NCI-H2196 treated with DMSO at 0.1 percent for 48 hours (cell line): ENCODE measurements around the gene RAI1.

Source experiments
- DNase-seq: peaks from one replicate; lab custom pipeline; 2025; ENCODE audit not compliant: unreplicated experiment; lab: John Stamatoyannopoulos, UW

The RAI1 gene

DNA sequence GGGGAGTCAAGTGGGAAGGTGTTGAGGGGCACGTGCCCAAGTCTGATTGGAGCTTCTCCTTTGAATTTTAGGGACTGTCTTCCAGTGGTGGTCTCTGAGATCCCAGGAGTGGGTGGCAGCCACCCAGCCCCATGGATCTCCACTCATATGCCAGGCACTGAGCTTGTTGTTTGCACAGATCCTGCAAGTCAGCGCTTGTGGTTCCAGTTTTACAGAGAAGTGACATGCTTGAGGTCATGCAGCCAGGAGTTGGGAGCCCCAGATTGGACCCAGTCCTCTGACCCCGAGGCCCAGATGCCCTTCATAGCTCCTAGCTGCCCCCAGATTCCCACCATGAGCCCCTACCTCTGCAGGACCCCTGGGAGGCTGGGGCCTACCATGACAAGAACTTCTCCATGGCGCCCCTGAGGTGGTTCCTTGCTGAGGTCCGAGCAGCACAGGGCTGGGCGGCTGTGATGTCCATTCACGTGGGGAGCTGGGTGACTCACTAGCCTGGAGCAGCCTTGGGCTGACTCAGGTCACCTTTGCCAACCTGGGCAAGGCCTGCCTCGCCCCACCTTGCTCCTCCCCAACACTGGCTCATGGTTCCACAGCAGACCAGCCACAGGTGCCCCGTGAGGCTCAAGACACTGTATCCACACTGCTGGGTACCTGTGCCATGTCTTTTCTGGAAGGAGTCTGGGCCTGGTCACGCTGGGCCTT lies 47.4 kb downstream of the RAI1 start:
- no peak for DNase-seq

DNA sequence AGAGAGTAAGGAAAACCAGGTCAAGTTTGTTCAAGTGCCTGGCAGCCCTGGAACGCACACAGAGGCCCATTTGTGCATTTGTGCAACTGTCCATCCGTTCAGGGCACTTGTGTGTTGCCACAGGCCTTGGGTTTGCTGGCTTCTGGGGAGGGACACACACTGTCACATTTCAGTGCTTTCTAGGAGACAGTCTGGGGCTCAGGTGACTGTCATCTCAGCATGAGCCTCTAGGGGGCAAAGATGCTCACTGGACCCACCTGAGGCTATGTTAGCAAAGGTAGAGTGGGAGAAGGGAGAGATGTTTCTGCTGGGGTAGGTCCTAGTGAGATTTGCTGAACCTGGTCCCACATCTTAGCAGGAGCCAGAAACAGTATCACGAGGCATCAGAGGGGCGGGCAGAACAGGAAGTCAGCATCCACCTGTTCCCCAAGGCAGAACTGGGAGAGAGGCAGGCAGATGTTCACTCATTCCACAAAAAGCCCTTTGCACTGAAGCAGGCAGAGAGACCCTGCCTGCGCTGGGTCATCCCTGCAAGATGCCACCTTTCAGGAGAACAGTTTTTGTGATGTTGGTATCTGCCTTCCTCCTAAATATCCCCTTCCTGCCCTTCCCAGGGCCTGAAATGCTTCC lies 48.5 kb downstream of the RAI1 start:
- no peak for DNase-seq

DNA sequence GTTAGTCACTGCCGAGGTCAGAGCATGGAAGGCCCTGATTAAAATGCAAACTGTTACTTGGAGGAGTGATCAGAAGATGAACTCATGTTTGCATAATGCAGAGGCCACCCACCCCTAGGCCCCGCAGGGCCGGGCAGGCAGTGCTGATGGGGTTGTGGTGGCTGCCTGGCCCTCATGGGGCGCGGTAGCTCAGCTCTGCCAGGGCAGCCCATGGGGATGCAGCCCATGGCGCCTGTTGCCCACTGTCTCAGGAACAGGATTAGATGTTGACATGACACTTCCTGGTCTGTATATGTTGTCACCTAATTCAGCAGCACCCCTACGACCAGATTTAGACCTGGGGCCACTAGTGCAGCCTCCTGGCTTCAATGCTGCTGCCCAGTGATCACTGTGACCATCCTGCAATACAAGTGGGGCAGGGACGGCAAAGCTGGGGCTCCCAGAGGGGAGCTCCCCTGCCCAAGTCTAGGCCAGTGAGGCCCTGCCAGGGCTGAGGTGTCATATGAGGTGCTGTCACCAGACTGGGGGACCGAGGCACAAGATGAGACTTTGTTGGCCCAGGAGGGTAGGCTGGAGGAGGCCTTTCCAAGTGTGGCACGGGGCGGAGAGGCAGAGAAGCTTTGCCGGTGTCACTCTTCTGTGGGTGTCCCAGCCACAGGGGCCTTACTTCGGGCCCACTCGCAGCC lies 49.1 kb downstream of the RAI1 start:
- no peak for DNase-seq

DNA sequence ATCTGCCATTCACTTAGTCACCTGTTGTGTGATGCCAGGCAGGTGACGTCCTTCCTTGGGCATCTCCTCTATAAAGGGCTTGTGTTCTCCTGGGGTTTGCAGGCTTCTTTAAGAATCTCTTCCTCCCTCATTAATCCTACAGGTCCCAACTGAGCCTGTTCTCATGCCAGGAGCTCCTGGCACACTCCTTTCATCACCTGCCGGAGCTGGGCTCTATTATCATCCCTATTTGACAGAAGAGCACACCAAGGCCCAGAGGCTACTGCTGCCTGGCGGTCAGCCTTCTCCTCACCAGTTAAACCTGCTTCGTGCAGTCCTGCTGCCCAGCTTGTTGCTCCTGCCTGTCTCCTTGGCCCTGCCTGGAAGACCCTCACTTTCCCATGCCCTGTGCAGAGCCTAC lies 51.2 kb downstream of the RAI1 start:
- no peak for DNase-seq

DNA sequence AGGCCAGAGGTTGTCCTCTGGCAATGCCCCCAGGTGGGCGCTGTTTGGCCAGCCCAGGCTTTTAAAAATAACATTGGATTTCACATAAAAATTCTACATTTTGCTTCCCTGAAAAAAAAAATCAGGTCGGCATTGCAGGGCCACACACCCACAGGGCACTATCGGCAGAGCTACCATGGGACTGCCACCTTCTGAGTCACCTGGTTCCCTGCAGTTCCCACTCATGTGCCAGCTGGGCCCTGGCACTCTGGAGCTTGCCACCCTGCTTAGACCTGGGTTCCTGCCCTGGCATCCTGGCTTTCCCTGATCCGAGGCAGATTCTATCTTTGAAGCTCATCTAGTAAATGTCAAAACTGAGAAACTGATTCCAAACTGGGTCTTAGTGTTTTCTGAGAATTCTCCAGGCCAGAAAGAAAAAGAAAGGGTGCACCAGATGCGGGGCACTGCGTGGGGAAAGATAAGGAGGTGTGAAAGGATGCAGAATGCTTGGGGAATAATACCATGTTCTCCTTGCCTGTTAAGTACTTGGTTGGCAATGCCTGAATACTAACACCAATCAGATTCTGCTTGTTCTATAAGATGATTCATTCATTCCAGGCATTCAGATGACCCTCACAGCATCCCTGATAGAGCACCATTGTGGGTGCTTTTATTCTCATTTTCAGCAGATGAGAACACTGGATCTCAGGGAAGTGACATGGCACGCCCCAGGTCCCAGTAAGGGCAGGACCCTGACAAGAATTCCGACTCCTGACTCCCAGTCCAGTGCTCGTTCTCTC lies 51.8 kb downstream of the RAI1 start:
- no peak for DNase-seq

DNA sequence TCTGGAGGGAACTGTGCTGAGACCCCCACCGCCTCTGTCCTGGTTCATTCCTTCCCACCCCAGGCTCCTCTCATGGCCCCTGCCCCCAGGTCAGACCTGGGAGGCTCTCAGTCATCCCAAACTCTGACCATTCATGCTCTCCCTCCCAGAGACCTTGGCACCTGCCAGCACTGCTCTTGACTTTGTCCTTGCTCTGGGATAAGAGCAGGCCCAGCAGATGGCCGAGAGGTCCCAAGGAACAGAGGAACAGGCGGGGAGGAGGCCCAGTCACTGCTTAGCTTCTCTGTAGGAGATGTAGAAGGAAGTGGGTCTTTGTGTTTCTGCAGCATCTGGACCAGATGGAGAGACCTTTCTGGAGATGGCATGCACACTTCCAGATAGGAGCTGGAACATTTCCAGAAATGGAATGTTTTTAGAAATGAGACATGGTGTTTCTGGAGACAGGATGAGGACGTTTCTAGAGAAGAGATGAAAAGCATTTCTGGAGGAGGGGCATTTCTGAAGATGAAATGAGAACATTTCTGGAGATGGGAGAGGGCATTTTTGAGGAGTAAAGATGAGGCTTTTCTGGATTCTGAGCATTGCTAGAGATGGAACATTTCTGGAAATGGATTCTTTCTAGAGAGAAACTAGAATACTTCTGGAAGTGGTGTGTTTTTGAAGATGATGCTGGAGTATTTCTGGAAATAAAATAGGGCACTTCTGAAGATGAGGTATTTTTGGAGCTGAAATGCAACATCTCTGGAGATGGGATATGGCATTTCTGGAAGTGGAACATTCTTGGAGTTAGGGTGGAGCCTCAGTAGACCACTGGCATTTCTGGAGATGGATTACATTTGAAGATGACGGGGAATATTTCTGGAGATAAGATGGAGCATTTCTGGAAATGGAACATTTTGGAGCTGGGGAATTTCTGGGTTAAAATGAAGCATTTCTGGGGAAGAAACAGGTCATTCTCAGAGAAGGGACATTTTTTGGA lies 55.2 kb downstream of the RAI1 start:
- no peak for DNase-seq

DNA sequence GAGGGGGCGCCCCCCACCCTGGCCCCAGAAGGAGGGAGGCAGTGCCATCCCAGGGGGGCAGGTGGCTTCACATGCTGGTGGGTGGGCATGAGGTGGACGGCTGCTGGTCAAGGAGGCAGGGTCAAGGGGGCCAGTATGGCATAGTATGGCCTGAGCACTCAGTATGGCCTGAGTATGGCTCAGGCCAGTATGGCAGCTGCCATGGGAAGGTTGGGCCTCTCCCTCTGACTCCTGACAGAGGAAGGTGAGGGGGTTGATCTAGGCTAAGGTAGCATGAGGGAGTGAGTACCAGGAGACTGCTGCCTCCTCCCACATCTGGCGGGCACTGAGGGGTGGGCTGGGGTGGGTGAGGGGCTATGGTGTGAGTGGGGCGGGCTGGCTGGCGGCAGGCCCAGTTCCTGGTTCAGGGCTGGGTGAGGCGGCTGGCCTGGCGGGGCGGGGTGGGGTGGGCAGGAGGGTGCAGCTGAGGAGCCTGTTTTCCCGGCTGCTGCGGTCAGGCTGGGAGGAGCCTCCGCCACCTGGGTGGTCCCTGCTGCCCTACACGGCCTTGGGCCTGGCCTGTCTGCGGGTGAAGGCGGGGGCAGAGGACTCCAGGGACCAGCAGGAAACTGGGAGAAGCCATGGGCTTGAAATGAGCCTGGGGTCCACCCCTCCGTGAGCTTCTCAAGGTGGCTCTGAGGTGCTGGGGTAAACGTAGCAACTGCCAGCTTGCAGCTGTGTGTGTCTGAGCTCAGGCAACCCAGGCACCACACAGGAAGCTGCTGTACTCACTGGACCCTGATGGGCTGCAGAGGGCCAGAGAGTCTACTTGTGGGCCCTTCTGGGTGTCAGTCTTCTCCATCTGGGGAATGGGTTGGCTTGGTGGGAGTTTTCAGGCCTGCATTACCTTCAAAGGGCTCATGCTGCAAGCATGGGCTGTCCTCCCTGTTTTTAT lies 57.0 kb downstream of the RAI1 start:
- DNase-seq: no peak

DNA sequence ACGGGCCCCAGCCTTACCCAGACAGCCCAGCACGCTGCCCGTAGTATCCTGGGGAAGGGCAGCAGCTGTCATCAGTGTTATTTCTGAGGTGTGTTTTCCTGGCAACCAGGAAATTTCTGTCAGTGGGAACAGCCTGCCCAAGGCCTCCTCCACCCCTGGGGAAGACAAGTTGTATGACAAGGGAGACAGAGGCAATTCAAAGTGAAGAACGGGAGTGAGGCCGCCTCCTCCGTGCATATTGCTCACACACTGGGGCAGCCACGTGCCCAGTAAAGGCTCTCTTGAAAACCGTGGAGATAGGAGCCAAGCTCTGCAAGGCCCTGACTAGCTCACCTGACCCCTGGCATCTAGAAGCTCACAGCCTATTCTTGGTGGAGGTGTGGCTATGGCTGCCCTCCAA lies 57.6 kb downstream of the RAI1 start:
- DNase-seq: no peak

DNA sequence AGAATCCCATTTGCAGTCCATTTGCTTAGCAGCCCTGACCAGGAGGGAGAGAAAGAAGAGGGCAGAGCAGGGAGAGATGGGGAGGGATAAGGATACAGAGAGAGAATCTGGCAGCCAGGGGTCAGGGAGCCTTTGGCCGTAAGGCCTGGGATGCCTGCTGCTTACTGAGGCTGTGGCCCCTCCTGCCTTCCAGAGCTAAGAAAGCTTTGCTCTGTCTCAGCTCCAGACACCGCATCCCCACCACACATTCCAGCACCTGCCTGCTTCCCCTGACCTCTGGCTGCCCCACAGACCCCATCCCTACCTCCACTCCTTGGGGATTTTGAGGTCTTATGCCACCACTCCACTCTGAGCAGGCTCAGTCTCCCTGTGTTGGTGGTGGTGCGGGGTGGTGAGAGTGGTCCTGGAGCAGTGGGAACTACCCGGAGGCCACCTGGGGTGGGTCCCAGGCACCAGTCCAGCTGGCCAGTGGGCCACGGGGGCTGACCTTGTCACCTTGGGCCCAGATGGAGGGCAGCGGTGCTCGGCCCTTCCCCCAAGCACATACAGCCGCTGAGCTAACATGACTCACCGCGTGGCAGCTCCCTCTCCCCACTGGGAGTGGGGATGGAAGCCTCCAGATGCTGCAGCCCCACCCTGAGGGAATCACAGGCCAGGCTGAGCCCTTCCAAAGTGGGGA lies 58.3 kb downstream of the RAI1 start:
- no peak for DNase-seq

DNA sequence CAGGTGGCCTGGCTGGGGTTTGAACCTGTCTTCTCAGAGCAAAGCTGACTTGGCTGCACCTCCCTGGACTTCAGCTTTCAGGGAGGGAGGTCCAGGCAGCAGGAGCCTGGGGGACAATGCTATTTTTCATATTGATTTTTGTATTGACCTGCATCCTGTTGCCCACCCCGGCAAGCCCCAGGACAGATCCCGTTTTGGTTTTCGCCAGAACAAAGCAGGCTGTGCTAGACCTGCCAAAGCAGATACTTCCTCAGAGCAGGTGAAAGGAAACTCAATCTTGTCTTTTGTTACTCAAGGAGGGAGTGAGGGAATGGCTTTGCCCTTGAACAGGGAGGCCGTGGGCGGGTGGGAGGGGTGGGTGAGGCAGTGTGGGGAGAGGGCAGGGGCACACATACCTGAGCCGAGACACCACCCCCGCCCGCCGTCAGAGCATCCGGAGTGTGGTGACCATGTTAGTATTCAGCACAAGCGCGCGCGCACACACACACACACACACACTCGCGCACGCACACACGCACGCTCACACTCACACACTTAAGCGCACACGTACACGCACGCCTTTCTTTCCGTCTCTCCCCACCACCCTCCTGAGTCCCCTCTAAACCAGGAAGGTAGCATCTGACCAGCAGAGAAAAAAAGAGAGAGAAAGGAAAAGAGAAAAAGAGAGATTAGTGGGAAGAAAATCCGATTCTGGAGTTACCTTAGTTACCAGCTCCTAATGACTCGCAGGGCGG lies 59.5 kb downstream of the RAI1 start:
- DNase-seq: no peak

DNA sequence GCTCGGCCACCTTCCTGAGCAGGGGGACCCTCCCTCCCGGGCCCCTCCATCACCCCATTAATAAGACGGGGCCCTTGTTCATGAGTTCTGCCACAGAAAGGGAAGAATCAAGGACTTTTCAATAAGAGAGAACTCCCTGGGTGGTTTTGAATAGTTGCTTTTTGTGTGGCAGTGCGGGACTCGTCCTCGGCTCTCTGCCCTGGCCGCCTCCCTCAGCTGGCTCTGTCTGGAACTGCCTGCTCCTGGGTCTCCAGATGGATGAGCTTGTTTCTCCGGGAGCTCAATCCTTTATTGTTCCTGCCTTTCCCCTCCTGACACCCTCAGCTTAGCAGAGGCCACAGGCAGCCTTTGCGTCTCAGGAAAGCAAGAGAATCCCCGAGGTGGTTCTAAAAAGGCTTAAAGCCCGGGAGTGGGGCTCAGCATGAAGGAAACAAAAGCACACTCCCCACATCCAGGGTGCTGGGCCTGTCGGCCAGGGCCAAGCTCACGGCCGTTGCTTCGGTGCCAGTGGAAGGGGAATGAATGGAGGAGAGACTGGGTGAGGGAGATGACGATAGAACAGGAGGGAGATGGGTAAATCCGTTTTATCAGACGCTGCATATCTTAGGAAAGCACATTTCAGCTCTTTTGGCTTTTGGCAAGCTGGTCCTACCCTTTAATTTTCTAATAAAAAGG lies 60.2 kb downstream of the RAI1 start:
- no peak for DNase-seq

DNA sequence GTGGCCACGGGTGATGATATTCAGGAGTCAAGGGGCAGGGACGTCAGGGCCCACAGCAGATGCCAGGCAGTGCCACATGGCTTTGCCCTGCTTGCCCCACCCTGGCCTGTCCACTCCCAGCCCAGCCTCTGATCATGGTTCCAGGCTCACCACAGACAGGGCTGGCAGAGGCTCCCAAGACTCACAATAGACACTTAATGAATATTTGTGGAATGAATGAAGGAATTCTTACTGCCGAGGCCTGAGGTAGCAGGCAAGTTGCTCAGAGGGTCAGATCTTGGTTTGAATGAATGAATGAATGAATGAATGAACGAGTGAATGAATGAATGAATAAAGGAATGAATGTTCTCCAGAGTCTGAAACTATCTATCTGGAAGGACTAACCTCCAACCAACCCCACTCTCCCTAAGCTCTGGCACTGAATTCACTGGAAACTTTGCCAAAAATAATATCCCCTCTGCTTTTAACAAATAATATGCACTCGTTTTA lies 60.9 kb downstream of the RAI1 start:
- no peak for DNase-seq

DNA sequence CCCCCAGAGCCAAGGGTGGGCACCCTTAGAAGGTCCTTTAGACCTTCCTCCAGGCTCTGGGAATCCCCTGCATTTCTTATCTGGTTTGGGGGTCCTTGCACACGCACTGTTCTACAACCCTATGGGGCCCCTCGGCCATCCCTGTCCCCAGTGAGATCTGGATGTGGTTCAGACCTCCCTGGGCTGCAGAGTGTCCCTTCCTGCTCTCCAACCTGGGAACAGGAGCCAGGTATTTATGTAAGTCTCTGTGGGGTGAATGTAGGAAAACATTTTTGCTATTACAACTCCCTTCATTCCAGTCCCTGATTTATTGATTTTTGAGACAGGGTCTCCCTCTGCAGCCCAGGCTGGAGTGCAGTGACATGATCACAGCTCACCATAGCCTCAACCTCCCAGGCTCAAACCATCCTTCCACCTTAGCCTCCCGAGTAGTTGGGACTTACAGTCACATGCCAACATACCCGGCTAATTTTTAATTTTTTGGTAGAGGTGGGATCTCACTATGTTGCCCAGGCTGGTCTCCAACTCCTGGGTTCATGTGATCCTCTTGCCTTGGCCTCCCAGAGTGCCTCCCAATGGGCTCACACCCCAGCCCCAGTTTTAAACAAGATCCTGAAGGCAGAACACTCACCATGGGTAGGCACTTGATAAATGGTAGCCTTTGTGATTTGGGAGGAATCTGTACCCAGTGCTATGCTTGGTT lies 61.6 kb downstream of the RAI1 start:
- DNase-seq: no peak

DNA sequence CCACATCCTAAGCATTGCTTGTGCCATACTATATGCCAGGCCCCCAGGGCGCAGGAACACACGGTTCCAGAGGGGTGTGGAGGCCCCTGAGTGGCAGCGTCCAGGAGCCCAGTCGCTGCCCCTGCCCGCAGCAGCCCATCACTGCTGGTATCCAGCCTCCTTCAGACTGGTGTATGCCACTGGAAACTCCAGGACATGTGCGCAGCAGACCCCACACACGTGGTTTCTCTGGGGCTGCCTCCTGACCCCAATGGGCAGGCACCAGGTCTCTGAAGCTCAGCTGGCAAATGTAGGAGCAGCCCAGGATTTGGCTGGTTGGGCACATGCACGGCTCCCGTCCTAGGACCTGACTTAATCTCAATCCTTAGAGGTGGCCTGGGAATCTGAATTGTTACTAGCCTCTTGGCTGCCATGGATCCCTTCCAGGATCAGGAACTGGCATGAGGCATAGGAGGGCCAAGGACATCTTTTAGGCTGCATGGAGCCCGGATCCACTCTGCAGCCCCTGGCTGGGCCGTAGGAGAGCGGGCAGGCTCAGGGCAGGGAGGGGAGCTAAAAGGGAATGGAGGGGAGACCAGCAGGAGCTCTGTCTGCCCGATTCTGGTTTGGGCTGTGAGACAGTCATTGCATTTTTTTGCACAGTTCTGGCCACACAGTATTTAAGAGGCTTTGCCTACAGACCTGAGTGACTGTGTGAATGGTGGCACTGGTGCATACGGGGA lies 62.3 kb downstream of the RAI1 start:
- DNase-seq: no peak

DNA sequence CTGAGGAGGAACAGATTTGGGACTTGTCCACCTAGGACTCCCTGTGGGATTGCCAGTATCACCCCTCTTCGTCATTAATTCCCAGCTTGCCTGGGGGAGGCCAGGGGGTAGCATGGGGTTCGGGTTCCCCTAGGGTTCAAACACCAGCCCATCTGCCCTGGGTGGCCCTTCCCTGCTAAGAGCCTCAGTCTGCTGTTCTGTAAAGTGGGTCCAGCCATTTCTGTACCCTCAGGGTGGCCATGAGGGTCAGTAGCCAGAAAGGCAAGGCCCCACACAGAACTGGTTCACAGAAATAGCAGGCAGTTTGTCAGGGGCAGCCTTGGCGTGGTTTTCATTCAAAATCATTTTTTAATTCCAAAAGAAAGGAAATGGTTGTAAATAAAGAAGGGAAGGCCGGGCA lies 62.9 kb downstream of the RAI1 start:
- no peak for DNase-seq
